Body of pancreas (tissue), 4 donors: Measurements from ENCODE around the gene SLC45A2.

Experiments
- CTCF ChIP-seq, 7 experiments: fragments of 450-650 bp in 4 of 7; fragments of 200-600 bp in 3 of 7; sonication (generic) in 3 of 7; IDR thresholded peaks; one replicate each; pipeline ENCODE4 v1.5.1; 2016 to 2019; ENCODE audit warnings: antibody characterized with exemption in 7 of 7
- POLR2A ChIP-seq, 3 donors: fragments of 450-650 bp; IDR thresholded peaks; one replicate each; pipeline ENCODE4 v1.6.1; 2016; ENCODE audit warnings: antibody characterized with exemption in 3 of 3, mild to moderate bottlenecking in 2 of 3

- TF ChIP-seq CTCF (IDR thresholded peaks at IDR 0.05) (no peak), POLR2A (IDR thresholded peaks at IDR 0.05) (no peak)
These were observed 16.1 kb downstream of the SLC45A2 start for GRCh38 chr5:33968211-33969005.
